Hepatocyte (in vitro differentiated cells): ENCODE data around the gene TAF1A.

Experiments used
- EZH2phosphoT487 ChIP-seq: fragments of 200-600 bp; sonication (generic); IDR thresholded peaks from one replicate; pipeline ENCODE4 v1.6.1; 2018; ENCODE audit warnings: antibody characterized with exemption, mild to moderate bottlenecking, low read depth, moderate library complexity; ENCODE audit not compliant: unreplicated experiment, severe bottlenecking
- TF ChIP-seq, protein P1 (sequence below): fragments of 200-600 bp; sonication (generic); IDR thresholded peaks from 2 replicates; pipeline ENCODE4 v1.5.1; 2016; ENCODE audit warnings: antibody characterized with exemption, mild to moderate bottlenecking; ENCODE audit not compliant: poor library complexity

DNA sequence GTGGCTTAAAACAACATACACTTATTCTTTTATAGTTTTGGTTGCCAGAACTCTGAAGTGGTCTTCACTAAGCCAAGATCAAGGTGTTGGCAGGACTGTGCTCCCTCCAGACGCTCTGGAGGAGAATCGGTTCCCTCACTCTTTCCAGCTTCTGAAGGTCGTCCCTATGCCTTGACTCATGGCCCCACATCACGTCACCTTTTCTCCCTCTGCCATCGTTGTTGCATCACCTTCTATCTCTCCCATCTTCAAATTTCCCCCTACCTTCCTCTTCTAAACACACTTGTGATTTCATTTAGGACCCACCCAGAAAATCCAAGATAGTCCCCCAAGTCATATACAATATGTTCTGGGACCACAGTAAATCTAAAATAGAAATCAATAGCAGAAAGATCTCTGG, 54.3 kb downstream of the TAF1A start:
- TF ChIP-seq, protein P1, sequence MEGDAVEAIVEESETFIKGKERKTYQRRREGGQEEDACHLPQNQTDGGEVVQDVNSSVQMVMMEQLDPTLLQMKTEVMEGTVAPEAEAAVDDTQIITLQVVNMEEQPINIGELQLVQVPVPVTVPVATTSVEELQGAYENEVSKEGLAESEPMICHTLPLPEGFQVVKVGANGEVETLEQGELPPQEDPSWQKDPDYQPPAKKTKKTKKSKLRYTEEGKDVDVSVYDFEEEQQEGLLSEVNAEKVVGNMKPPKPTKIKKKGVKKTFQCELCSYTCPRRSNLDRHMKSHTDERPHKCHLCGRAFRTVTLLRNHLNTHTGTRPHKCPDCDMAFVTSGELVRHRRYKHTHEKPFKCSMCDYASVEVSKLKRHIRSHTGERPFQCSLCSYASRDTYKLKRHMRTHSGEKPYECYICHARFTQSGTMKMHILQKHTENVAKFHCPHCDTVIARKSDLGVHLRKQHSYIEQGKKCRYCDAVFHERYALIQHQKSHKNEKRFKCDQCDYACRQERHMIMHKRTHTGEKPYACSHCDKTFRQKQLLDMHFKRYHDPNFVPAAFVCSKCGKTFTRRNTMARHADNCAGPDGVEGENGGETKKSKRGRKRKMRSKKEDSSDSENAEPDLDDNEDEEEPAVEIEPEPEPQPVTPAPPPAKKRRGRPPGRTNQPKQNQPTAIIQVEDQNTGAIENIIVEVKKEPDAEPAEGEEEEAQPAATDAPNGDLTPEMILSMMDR = no peak
- TF ChIP-seq EZH2phosphoT487 = no peak
